CD4-positive, alpha-beta T cell treated with Interferon alpha-2 for 1 hour (primary cell): Measurements from ENCODE around the gene TAF4B.
"Not testable (repeated sequence)": the region's sequence is repeated elsewhere in the genome, so short reads cannot be mapped to it uniquely, and the experiment has no call there.

Experiments
- DNase-seq, 2 donors: peaks; one replicate each; pipeline ENCODE4 v3.0.0-alpha.2; 2020 to 2022

The TAF4B gene

GRCh38 chr18:26432651-26433424 lies 206.6 kb downstream of the TAF4B start:
- no peak for DNase-seq

GRCh38 chr18:26434887-26435286 lies 208.6 kb downstream of the TAF4B start:
- no peak for DNase-seq

GRCh38 chr18:26435415-26436095 lies 209.3 kb downstream of the TAF4B start:
- DNase-seq = no peak

- no peak for DNase-seq
These were observed 210.2 kb downstream of the TAF4B start for GRCh38 chr18:26436176-26437051.

- not testable (repeated sequence) for DNase-seq
These were observed 211.4 kb downstream of the TAF4B start for GRCh38 chr18:26437634-26438033.

- DNase-seq = peak in 1 of 2 donors; percentile 20
These were observed 212.7 kb downstream of the TAF4B start for GRCh38 chr18:26438980-26439379.

- DNase-seq = no peak
These were observed 213.3 kb downstream of the TAF4B start for GRCh38 chr18:26439537-26439936.

- DNase-seq = no peak
These were observed 214.4 kb downstream of the TAF4B start for GRCh38 chr18:26440644-26441043.
